B cell (primary cell): ENCODE results near the gene MSL3. TPM values are rescaled to one million over a fixed set of nuclear protein-coding genes. Genes with fewer than 3 reads are reported as not detected.

Experiments
- ATAC-seq: fragments of 200-7000 bp; cut with Tn5 transposase; one replicate; pipeline ENCODE4 v1.10.0; 2021; ENCODE audit warnings: low read depth, mild to moderate bottlenecking, moderate number of reproducible peaks, moderate library complexity
- CTCF ChIA-PET: fragments of 350-600 bp; sonication (Branson Sonifier 250); formaldehyde crosslinking; loops from one replicate; lab custom pipeline; 2021; ENCODE audit warnings: antibody characterized with exemption, inconsistent platforms; lab: Charles Lee
- POLR2A ChIA-PET: fragments of 350-600 bp; sonication (Branson Sonifier 250); formaldehyde crosslinking; loops from one replicate; lab custom pipeline; 2021; ENCODE audit warnings: antibody characterized with exemption; lab: Charles Lee
- DNase-seq: peaks from one replicate; pipeline ENCODE4 v3.0.0; 2013
- H2AFZ ChIP-seq: 2 replicates; pipeline ENCODE4 v1.6.1; 2012; ENCODE audit warnings: mild to moderate bottlenecking, low read depth, low read length; ENCODE audit not compliant: insufficient read depth, poor library complexity, severe bottlenecking
- H3K27ac ChIP-seq, 2 donors: 1 replicate in 1 of 2; 2 replicates in 1 of 2; pipeline ENCODE4 v1.5.1; 2012 to 2013; ENCODE audit warnings: low read length in 2 of 2, mild to moderate bottlenecking in 2 of 2, moderate library complexity in 1 of 2
- H3K27me3 ChIP-seq, 4 experiments: fragments of 200-600 bp in 1 of 4; sonication (generic) in 1 of 4; replicated peaks in 1 of 4; 1 replicate in 2 of 4; 2 replicates in 2 of 4; pipeline versions ENCODE4 v1.6.1 to v1.7.0; 2013 to 2016; ENCODE audit warnings: low read length in 3 of 4, mild to moderate bottlenecking in 2 of 4, mixed read lengths in 1 of 4, moderate library complexity in 1 of 4; ENCODE audit not compliant: insufficient read depth in 4 of 4, control insufficient read depth in 3 of 4; ENCODE audit errors: control extremely low read depth in 1 of 4
- H3K36me3 ChIP-seq, 2 experiments: replicated peaks in 1 of 2; 1 replicate in 1 of 2; 2 replicates in 1 of 2; pipeline versions ENCODE4 v1.6.1 to v1.7.1; 2013; ENCODE audit warnings: low read length in 1 of 2; ENCODE audit not compliant: insufficient read depth in 2 of 2, control insufficient read depth in 1 of 2; ENCODE audit errors: control extremely low read depth in 1 of 2, extremely low read depth in 1 of 2
- H3K4me1 ChIP-seq, 2 donors: fragments of 200-600 bp in 1 of 2; sonication (generic) in 1 of 2; 1 replicate in 1 of 2; 2 replicates in 1 of 2; pipeline versions ENCODE4 v1.5.1 to v1.6.1; 2013 to 2017; ENCODE audit warnings: low read length in 2 of 2; ENCODE audit not compliant: control insufficient read depth in 2 of 2, insufficient read depth in 2 of 2
- H3K4me2 ChIP-seq: replicated peaks from 2 replicates; pipeline ENCODE3; 2012; ENCODE audit warnings: mild to moderate bottlenecking, low read depth, low read length; ENCODE audit not compliant: poor library complexity, severe bottlenecking
- H3K4me3 ChIP-seq, 5 experiments: fragments of 200-600 bp in 1 of 5; sonication (generic) in 1 of 5; 1 replicate in 3 of 5; 2 replicates in 2 of 5; pipeline versions ENCODE4 v1.5.1 to v1.7.0; 2011 to 2016; ENCODE audit warnings: low read length in 4 of 5, mild to moderate bottlenecking in 4 of 5, low read depth in 2 of 5, control low read depth in 1 of 5, moderate library complexity in 1 of 5; ENCODE audit not compliant: insufficient read depth in 1 of 5; ENCODE audit errors: control extremely low read depth in 1 of 5, extremely low read depth in 1 of 5
- H3K79me2 ChIP-seq: fragments of 200-600 bp; sonication (generic); one replicate; pipeline ENCODE4 v1.6.0; 2016; ENCODE audit warnings: low read length; ENCODE audit not compliant: control insufficient read depth, insufficient read depth
- H3K9ac ChIP-seq: fragments of 200-600 bp; sonication (generic); 2 replicates; pipeline ENCODE4 v1.6.1; 2017; ENCODE audit warnings: mild to moderate bottlenecking, low read length, moderate library complexity
- H3K9me3 ChIP-seq, 3 donors: one replicate each; pipeline versions ENCODE4 v1.6.1 to v1.7.1; 2013; ENCODE audit warnings: low read length in 2 of 3; ENCODE audit not compliant: control insufficient read depth in 2 of 3, insufficient read depth in 1 of 3; ENCODE audit errors: control extremely low read depth in 1 of 3
- H4K20me1 ChIP-seq: 2 replicates; pipeline ENCODE4 v1.6.0; 2012; ENCODE audit warnings: mild to moderate bottlenecking, low read length; ENCODE audit not compliant: insufficient read depth, control insufficient read depth, poor library complexity, severe bottlenecking
- H3K27ac Mint-ChIP-seq: one replicate; pipeline ENCODE4 v1.8.0; 2021; ENCODE audit warnings: mixed read lengths
- H3K27me3 Mint-ChIP-seq: one replicate; pipeline ENCODE4 v1.8.0; 2021; ENCODE audit warnings: mixed read lengths
- H3K4me1 Mint-ChIP-seq: one replicate; pipeline ENCODE4 v1.8.0; 2021; ENCODE audit warnings: mixed read lengths
- H3K4me3 Mint-ChIP-seq: one replicate; pipeline ENCODE4 v1.8.0; 2021; ENCODE audit warnings: mixed read lengths
- H3K9me3 Mint-ChIP-seq: one replicate; pipeline ENCODE4 v1.8.0; 2022; ENCODE audit warnings: mixed read lengths; ENCODE audit not compliant: insufficient read depth
- EZH2 ChIP-seq: IDR thresholded peaks from 2 replicates; pipeline ENCODE4 v1.6.1; 2012; ENCODE audit warnings: borderline replicate concordance, low read depth, mild to moderate bottlenecking, moderate library complexity, low read length; ENCODE audit not compliant: insufficient read depth, poor library complexity, severe bottlenecking
- WGBS: methylation state at CpG from one replicate; pipeline ENCODE4 v1.1.5; 2013; ENCODE audit warnings: missing lambda C conversion rate; ENCODE audit not compliant: insufficient coverage; 5-methylcytosine and 5-hydroxymethylcytosine counted together
- intact Hi-C: fragments of 100-400 bp; cut with micrococcal nuclease; formaldehyde crosslinking; loops from one replicate; pipeline ENCODE4 v1.10.0; 2022
- polyA plus RNA-seq: library from polyadenylated mRNA; depleted of rRNA; stranded (reverse); fragments of >200 nt; gene quantifications from 2 replicates; pipeline ENCODE4 v1.2.3, GENCODE V29; 2012
- total RNA-seq, 2 donors: library from RNA; stranded (reverse); fragments of 120-200 nt in 1 of 2; gene quantifications; 1 replicate in 1 of 2; 2 replicates in 1 of 2; pipeline versions ENCODE4 v1.2.3 to v1.2.4, GENCODE V29; 2013 to 2022
- TF ChIP-seq, protein P1 (sequence below): fragments of 200-600 bp; IDR thresholded peaks from one replicate; pipeline ENCODE4 v1.8.0; 2022; ENCODE audit warnings: antibody characterized with exemption, mild to moderate bottlenecking

MSL3 gene
- total and polyA plus RNA-seq, 2 donors (not counting 1 experiment from before 2014, with no cell fraction given): 76.3 to 88.7 TPM

DNA sequence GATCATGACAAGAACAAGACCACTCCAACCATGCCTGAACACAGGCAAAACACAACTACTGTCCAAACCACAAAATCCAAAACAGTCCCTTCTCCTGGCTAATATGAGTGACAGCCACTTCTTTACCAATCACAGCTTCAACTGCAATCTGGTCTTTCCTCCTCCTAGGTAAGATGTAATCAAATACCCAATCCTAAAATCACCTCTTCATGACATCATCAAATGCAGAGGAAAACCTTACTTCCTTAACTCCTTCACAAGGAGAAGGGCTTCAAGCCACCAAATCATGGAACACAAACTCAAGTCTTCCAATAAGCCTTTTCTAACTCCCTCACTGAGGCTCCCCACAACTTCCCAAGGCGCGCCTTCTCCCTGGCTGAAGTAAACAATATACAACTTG is 4.4 kb upstream of the MSL3 start:
- H3K27me3 ChIP-seq: no peaks in the 10 kb centered on the region
- intact Hi-C loops: no loop called here
- no peak for TF ChIP-seq EZH2
- TF ChIP-seq, protein P1, sequence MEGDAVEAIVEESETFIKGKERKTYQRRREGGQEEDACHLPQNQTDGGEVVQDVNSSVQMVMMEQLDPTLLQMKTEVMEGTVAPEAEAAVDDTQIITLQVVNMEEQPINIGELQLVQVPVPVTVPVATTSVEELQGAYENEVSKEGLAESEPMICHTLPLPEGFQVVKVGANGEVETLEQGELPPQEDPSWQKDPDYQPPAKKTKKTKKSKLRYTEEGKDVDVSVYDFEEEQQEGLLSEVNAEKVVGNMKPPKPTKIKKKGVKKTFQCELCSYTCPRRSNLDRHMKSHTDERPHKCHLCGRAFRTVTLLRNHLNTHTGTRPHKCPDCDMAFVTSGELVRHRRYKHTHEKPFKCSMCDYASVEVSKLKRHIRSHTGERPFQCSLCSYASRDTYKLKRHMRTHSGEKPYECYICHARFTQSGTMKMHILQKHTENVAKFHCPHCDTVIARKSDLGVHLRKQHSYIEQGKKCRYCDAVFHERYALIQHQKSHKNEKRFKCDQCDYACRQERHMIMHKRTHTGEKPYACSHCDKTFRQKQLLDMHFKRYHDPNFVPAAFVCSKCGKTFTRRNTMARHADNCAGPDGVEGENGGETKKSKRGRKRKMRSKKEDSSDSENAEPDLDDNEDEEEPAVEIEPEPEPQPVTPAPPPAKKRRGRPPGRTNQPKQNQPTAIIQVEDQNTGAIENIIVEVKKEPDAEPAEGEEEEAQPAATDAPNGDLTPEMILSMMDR: no peak
- no peaks in the 10 kb centered on the region for H4K20me1 ChIP-seq
- no peaks in the 10 kb centered on the region for H3K79me2 ChIP-seq
- H3K9ac ChIP-seq: no peak overlapping the region
- ChIA-PET POLR2A (no interaction called here), CTCF (no interaction called here)
- peaks cover 0 to 8% of the 10 kb centered on the region in 2 donors for H3K4me1 ChIP-seq
- DNase-seq (no peak), ATAC-seq (no peak)
- H3K36me3 ChIP-seq: no peaks in the 10 kb centered on the region
- H2AFZ ChIP-seq: no peak overlapping the region
- no CpG with 5 or more reads among the region's 2 CpGs for WGBS
- H3K9me3 ChIP-seq: no peaks in the 10 kb centered on the region
- Mint-ChIP-seq H3K27ac (no peak overlapping the region), H3K4me3 (no peak overlapping the region), H3K9me3 (no peaks in the 10 kb centered on the region), H3K4me1 (peaks cover 6% of the 10 kb centered on the region), H3K27me3 (no peaks in the 10 kb centered on the region)
- H3K4me3 ChIP-seq: no peak overlapping the region
- H3K27ac ChIP-seq: no peak overlapping the region
- H3K4me2 ChIP-seq: no peak overlapping the region

DNA sequence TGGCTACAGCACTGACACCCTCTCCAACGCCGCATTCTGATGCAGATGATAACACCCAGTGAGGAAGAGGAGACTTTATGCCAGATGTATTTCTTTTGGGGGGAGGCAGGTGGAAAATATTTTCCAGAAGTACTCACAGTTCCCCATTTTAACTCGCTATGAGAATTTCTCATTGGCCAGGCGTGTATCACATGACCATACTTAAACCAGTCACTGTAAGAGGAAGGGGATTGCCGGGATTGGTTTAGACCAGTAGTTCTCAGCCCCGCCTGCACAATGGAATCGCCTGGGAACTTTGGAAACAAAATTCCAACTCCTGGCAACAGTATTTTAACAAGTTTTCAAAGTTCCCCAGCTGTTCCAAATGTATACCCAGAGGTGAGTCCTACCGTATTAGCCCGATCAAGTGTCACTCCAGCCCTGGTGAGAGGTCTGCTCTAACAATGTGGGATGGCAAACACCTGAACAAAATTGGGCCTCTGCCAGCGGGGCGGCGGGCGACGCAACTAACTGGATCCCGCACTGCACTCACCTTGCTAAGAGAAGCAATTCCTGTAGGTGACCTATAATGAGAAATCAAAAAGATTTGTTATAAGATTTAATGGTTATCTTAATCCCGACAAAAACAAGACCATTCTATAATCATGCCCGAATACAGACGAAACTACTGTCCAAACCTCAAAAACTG is 2.9 kb upstream of the MSL3 start:
- H3K4me3 ChIP-seq: no peak overlapping the region
- H3K27me3 ChIP-seq: no peaks in the 10 kb centered on the region
- H2AFZ ChIP-seq: no peak overlapping the region
- ChIA-PET POLR2A (no interaction called here), CTCF (interaction anchor here (0.9 kb wide), 1 partner anchor 12 kb away, joined by 3 read pairs; no protein-coding TSS in a partner anchor)
- no peak for TF ChIP-seq EZH2
- TF ChIP-seq, protein P1: no peak
- H3K4me1 ChIP-seq: peaks cover 0 to 8% of the 10 kb centered on the region in 2 donors
- no peak overlapping the region for H3K27ac Mint-ChIP-seq
- H3K4me1 Mint-ChIP-seq: peaks cover 7% of the 10 kb centered on the region
- H4K20me1 ChIP-seq: no peaks in the 10 kb centered on the region
- H3K27me3 Mint-ChIP-seq: no peaks in the 10 kb centered on the region
- no peaks in the 10 kb centered on the region for H3K9me3 ChIP-seq
- H3K4me3 Mint-ChIP-seq: no peak overlapping the region
- no peaks in the 10 kb centered on the region for H3K79me2 ChIP-seq
- H3K9me3 Mint-ChIP-seq: no peaks in the 10 kb centered on the region
- no peaks in the 10 kb centered on the region for H3K36me3 ChIP-seq
- H3K4me2 ChIP-seq: no peak overlapping the region
- no peak overlapping the region for H3K27ac ChIP-seq
- WGBS: 100% methylated on average over 2 of the region's 18 CpGs
- intact Hi-C loops: loop anchor here (5.0 kb wide), 1 partner anchor 393 kb away; no protein-coding TSS in a partner anchor
- DNase-seq (no peak), ATAC-seq (no peak)
- no peak overlapping the region for H3K9ac ChIP-seq
